Measurements from ENCODE around the gene TRMT44.

- TF ChIP-seq CTCF (IDR thresholded peaks at IDR 0.05): no peak
- no peak for TF ChIP-seq POLR2A (IDR thresholded peaks at IDR 0.05)
These were observed 35.6 kb upstream of the TRMT44 start for GRCh38 chr4:8404791-8405515.

All from thyroid gland (tissue), 4 donors.